GM19240 (cell line): ENCODE results near the gene SAP30L.

ENCODE experiments used
- DNase-seq: peaks from one replicate; pipeline ENCODE4 v3.0.0; 2011; ENCODE audit warnings: low spot score; ENCODE audit not compliant: insufficient read length

SAP30L gene

GRCh38 chr5:154445422-154446194 is at the start of gene SAP30L:
Gene SAP30L (plus strand): TSS chr5:154445997. CDS start chr5:154446605, 608 bp downstream.
- DNase-seq = peak; percentile 98

- no peak for DNase-seq
These were observed 49.7 kb upstream of the SAP30L start for GRCh38 chr5:154396128-154396527.

DNA sequence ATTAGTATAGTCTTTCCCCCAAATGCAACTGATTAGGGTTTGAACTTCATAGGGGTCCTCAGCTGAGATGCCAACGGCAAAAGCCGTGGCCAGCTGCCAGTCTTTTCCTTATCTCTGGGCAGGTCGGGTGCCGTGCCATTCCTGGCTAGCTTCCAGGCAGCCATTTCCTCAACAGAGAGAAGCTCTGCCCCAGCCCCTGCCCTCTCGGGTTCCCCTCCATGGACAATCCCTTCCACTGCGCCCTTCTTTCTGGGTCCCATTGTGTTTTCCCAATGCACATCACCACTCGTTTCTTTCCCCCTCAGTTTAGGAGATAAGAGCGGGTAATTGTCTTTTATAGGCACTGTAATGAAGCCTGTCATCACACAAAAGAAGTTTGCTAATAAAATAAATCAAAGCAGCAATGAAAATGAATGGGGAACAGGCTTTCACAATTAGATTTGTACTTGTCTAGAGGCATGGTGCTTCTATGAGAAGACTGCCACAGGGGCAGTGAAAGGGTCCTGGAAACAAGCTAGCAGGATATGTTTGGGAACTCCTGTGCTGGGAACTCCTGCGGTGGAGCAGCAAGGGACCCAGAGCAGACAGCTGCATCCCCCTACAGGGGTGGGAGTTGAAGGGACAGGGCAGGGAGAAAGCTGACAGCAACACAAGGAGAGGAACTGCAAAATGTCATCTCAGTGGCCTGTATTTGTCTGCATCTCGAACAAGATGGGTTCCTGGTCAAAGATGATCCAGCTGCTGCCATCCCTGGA is 48.0 kb upstream of the SAP30L start:
- no peak for DNase-seq

- no peak for DNase-seq
These were observed 45.1 kb upstream of the SAP30L start for GRCh38 chr5:154400678-154401077.

DNA sequence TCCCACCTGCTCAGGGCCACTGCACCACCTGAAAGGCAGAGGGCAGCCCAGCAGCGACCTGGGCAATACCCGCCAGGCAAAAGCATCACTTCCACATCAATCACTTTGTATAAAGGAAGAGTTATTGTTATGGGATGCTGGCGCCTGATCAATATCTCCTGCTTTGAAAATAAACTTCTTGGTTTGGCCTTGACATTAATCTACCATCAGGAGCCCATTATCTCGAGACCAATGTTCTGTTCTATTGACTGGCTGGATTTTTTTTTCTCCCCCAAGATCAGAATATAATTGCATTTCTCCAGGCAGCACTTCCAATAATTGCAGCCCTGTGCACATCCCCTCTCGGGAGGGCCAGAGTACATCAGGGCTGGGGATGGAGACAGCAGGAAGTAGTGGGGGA is 44.4 kb upstream of the SAP30L start:
- no peak for DNase-seq

DNA sequence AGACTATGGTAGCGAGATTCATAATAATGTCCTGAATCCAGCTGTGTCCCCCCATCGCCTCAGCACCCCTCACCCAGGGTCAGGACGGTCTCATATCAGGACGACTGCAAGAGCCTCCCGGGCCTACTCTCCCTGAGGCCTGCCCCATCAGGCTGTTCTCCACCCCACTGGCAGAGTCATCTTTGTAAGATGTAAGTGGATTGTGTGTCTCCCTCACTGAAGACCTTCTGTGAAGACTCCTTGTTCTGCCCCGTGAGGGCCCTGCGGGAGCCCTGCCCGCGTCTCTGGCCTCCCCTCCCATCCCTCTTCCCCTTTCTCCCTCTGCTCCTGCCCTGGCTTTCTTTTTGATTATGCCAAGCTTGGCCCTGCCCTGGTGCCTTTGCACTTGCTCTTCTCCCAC is 43.9 kb upstream of the SAP30L start:
- no peak for DNase-seq

DNA sequence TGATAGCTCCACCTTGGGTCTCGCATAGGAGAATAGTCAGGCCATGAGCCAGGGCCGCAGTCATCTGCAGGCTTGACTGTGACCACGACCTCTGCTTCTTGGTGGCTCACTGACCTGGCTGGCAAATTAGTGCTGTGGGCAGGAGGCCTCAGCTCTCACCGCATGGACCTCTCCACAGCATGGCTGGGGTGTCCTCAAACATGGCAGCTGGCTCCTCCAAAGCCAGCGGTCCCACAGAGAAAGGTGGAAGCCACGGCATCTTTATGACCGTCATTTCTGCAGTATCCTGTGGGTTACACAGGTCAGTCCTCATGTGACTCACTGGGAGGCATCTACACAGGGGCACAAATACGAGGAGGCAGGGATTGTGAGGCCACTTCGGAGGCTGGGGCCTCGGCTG is 43.2 kb upstream of the SAP30L start:
- DNase-seq = no peak

DNA sequence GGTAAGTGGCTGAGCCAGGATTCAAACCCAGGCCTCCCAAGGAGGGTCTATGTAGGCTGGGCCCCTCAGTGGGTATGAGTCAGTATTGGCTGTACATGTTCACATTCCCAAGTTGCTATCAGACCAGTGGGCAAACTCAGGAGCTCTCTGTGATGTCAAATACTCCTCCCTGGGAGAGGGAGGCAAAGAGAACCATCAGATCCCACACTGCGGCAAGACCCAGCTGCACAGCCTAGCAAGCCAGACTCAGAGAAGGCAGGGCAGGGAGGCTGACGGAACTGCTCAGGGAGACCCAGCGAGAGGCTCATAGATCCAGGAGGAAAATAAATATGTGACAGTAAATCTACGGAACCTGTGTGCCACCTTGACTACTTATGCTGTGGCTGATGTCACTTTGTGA is 42.6 kb upstream of the SAP30L start:
- no peak for DNase-seq

GRCh38 chr5:154403776-154404387 is 41.9 kb upstream of the SAP30L start:
- DNase-seq = no peak

DNA sequence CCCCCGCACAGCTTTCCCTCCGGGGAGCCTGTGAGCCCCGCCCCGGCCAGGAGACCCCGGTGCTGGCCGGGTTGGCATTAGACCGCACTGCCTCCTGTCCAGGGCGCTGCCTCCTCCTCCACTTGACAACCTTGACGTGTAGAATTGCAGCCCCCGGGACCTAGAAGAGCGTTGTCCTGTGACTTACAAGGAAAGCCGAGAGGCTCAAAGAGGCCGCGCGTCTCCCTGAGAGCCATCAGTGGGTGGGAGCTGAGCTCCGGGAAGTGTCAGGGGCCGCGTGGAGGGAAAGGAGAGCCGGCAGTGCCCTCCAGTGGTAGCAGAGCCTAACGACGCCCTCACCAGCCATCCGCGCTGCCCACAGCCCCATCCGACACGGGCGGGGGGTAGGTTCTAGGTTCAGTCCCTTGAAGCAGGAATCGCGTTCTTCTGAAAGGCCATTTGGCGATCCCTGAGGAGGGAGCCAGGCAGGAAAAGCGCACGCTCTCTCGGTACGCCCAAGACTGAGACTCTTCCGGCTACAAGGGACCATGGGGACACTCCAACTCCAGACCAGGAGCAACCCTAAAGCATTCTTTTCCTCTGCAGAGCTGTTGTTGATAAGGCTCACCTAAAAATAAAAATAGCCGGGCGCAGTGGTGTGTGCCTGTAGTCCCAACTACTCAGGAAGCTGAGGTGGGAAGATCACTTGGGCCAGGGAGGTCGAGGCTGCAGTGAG is 40.6 kb upstream of the SAP30L start:
- peak; percentile 87 for DNase-seq

DNA sequence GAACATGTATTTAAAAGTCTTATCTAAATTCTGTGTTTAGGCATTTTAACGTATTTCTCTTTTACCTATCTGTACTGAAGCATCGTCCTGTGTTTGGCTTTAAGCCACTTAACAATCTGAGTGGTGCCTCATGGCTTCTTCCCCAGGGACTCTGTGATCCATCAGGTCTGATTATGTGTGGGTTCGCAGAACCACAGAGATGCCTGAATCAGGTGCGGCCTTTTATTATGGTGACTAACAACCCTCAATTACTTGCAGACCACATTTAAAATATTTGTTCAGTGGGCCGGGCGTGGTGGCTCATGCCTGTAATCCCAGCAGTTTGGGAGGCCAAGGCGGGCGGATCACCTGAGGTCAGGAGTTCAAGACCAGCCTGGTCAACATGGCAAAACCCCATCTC is 39.6 kb upstream of the SAP30L start:
- DNase-seq = no peak

- DNase-seq = no peak
These were observed 39.0 kb upstream of the SAP30L start for GRCh38 chr5:154406826-154407225.

DNA sequence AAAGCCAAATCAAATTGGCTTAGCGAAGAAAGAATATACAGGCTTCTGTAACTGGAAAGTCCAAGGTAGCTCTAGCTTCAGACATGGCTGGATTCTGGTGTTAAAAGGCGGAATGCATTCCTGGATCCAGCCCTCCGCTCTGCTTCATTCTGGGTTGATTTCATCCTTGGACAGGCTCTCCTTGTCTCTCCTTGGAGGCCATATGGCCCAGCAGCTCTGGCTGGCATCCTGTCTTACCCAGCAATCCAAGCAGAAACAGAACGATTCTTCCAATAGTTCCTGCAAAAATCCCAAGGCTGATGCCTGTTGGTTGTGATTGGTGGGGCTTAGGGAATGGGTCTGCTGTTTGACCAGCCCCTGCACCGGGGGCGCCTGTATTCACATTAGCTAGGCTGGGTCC is 37.0 kb upstream of the SAP30L start:
- DNase-seq = no peak

GRCh38 chr5:154409230-154409840 is 36.5 kb upstream of the SAP30L start:
- no peak for DNase-seq

GRCh38 chr5:154410008-154410407 is 35.8 kb upstream of the SAP30L start:
- DNase-seq = no peak

DNA sequence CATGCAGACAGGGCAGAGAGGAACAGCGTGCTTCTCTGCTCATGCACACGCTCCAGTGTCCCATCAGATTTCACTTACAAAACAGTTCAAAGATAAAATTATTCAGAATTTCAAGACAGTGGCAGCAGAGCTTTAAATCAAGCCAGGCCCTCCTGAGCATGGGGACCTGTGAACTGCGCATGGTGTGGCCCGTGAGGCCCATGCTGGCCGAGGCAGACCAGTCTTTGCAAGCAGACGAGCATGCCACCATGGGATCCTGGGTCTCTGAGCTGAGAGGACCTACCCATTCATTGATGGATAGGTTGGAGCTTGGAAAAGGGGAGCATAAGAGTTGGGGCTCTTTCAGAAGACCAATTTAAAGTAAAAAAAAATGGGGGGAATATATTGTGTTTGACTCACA is 35.0 kb upstream of the SAP30L start:
- no peak for DNase-seq

GRCh38 chr5:154411338-154411737 is 34.5 kb upstream of the SAP30L start:
- DNase-seq = no peak

DNA sequence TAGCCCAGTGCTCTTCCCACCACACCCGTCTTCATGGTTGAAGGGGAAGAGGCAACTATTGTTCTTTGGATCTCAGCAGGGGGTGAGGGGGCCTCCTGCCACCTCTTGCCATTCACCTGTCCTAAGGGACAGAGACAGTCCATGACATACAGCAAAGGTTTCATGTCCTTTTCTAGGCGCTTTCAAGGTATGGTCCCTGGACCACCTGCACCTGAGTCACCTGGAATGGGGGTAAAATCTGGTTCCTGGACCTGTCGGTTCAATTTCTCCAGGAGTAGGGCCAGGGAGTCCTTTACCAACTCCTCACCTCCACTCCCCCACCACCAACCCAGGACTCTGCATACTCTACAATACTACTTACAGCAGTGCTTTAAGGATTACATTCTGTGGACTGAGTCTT is 33.5 kb upstream of the SAP30L start:
- no peak for DNase-seq

DNA sequence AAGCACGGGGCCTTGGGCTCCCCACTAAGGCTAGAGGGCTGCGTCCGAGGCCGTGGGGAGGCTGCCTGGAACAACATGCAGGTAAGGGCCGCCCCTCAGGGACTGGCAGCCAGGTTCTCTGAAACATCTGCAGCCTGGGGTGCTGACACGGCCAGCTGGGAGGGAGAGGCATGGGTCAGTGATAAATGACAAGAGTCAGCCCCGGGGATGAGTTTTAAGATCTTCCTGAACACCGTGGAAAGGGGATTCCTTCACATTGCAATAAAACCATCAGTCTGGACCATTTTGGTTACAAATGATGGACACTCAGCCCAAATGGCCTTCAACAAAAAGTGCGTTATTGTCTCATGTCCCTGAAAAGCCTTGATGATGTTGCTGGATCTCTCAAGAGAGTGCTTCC is 32.9 kb upstream of the SAP30L start:
- no peak for DNase-seq

DNA sequence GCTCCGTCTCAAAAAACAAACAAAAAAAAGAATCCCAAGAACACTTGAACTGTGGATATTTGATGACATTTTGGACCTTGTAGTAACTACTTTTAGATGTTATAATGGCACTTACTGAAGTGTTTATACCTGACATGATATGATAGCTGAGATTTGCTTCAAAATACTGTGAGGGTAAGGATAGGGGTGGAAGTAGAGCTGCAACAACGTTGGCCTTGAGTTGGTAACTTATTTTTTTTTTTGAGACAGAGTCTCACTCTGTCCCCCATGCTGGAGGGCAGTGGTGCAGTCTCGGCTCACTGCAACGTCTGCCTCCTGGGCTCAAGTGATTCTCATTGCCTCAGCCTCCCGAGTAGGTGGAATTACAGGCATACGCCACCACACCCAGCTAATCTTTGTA is 30.7 kb upstream of the SAP30L start:
- no peak for DNase-seq

- no peak for DNase-seq
These were observed 27.4 kb upstream of the SAP30L start for GRCh38 chr5:154418344-154418820.
